Stomach (tissue), 4 donors: ENCODE measurements around the gene PFKP.

ENCODE experiments used
- EP300 ChIP-seq: sonication (generic); formaldehyde crosslinking; IDR thresholded peaks from one replicate; pipeline ENCODE4 v1.6.1; 2017; ENCODE audit warnings: antibody characterized with exemption
- POLR2AphosphoS5 ChIP-seq, 3 donors: sonication (generic); formaldehyde crosslinking; IDR thresholded peaks; one replicate each; pipeline ENCODE4 v1.6.1; 2016; ENCODE audit warnings: antibody characterized with exemption in 3 of 3
- TF ChIP-seq, protein P1 (sequence below), 7 experiments: fragments of 450-650 bp in 4 of 7; fragments of 200-600 bp in 3 of 7; sonication (generic) in 3 of 7; IDR thresholded peaks; one replicate each; pipeline ENCODE4 v1.5.1; 2016 to 2019; ENCODE audit warnings: antibody characterized with exemption in 7 of 7, control low read depth in 2 of 7, mild to moderate bottlenecking in 1 of 7

DNA sequence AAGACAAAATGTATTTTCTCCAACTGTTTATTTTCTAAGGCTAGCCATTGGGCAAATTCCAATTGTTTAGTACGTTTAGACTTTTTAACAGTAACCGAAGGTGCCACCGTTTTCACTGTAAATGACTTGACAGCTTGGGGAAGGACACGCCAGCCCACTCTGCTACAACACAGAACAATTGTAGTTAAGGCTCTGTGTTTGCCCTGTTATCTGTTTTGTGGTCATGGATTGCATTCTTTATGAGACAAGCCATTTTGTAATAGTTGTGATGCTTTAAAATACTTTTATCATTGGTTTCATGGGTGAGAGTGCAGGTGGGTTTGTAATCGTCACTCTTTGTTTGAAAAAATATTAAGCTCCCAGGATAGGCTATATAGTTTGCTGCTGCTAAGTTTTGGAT is 111.8 kb downstream of the PFKP start:
- TF ChIP-seq, protein P1, sequence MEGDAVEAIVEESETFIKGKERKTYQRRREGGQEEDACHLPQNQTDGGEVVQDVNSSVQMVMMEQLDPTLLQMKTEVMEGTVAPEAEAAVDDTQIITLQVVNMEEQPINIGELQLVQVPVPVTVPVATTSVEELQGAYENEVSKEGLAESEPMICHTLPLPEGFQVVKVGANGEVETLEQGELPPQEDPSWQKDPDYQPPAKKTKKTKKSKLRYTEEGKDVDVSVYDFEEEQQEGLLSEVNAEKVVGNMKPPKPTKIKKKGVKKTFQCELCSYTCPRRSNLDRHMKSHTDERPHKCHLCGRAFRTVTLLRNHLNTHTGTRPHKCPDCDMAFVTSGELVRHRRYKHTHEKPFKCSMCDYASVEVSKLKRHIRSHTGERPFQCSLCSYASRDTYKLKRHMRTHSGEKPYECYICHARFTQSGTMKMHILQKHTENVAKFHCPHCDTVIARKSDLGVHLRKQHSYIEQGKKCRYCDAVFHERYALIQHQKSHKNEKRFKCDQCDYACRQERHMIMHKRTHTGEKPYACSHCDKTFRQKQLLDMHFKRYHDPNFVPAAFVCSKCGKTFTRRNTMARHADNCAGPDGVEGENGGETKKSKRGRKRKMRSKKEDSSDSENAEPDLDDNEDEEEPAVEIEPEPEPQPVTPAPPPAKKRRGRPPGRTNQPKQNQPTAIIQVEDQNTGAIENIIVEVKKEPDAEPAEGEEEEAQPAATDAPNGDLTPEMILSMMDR (IDR thresholded peaks at IDR 0.05), result no peak
- TF ChIP-seq POLR2AphosphoS5 (IDR thresholded peaks at IDR 0.05), result no peak
- no peak for TF ChIP-seq EP300
